GM11168 (cell line): ENCODE results near the gene FAM219A.
"Not testable (repeated sequence)": the region's sequence is repeated elsewhere in the genome, so short reads cannot be mapped to it uniquely, and the experiment has no call there.

ENCODE experiments used
- in situ Hi-C: fragments of 300-500 bp; cut with MboI; formaldehyde crosslinking; loops from one replicate; pipeline ENCODE4 v1.12.0; 2022; ENCODE audit warnings: low sequenced_read_pairs; ENCODE audit not compliant: unreplicated experiment

FAM219A gene

DNA sequence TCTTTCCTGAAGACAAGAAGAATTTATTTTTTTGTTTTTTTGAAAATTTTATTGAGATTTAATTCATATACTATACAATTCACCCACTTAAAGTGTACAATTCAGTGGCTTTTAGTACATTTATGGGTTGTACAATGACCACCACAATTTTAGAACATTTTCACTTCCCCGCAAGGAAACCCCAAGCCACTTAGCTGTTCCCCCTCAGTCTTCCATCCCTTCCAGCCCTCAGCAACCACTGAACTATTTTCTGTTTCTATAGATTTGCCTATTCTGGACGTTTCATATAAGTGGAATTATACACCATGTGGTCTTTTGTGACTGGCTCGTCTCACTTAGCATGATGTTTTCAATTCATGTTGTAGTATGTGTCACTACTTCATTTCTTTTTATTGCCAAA, 28.2 kb upstream of the FAM219A start:
- in situ Hi-C loops, result no loop called here

DNA sequence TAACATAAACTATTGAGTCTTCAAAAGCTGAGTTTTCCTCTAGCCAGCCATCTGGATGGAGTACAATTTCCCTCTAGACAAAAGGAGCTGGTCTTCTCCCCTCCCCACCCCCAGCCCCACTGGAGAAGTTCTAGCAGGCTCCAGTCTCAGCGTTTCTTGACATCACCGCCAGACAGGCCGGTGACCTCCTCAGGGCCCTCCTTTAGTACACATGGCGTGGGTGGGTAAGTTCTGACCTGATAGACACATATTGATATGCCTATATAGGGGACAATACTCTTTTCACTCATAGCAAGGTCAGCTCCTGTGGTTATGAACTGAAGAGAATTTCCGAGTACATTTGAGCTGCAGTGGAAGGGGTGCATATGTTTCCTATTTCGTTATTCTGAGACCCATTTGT, 27.5 kb upstream of the FAM219A start:
- in situ Hi-C loops, result no loop called here

DNA sequence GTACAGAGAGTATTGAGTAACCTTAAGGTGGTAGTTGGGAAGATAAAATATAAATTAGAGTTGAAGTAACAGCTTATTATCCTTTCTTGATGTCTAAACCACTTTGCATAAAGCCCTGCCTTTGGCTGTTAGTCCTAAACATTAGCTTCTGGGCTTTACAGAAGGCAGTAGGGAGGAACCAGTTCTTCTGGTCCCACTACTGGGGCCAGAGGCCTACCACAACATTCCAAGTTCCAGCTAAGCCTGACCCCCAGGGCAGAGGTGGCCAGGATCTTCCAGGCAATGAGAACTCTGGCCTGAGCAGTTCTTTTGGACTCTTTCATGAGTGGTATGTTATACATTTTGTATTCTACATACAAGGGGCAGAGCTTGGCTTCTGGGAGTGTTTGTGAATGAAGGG, 26.3 kb upstream of the FAM219A start:
- in situ Hi-C loops, result no loop called here

DNA sequence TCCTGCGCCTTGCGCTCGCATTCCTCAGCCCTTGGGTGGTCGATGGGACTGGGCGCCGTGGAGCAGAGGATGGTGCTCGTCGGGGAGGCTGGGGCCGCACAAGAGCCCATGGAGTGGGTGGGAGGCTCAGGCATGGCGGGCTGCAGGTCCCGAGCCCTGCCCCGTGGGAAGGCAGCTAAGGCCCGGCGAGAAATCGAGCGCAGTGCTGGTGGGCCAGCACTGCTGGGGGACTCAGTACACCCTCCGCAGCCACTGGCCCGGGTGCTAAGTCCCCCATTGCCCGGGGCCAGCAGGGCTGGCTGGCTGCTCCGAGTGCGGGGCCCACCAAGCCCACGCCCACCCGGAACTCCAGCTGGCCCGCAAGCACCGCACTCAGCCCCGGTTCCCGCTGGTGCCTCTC, 24.4 kb upstream of the FAM219A start:
- in situ Hi-C loops, result not testable (repeated sequence)

DNA sequence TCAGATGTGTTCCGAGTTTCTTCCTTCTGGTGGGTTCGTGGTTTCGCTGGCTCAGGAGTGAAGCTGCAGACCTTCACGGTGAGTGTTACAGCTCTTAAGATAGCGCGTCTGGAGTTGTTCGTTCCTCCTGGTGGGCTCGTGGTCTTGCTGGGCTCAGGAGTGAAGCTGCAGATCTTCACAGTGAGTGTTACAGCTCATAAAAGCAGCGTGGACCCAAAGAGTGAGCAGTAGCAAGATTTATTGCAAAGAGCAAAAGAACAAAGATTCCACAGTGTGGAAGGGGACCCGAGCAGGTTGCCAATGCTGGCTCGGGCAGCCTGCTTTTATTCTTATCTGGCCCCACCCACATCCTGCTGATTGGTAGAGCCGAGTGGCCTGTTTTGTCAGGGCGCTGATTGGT, 23.2 kb upstream of the FAM219A start:
- in situ Hi-C loops, result not testable (repeated sequence)

DNA sequence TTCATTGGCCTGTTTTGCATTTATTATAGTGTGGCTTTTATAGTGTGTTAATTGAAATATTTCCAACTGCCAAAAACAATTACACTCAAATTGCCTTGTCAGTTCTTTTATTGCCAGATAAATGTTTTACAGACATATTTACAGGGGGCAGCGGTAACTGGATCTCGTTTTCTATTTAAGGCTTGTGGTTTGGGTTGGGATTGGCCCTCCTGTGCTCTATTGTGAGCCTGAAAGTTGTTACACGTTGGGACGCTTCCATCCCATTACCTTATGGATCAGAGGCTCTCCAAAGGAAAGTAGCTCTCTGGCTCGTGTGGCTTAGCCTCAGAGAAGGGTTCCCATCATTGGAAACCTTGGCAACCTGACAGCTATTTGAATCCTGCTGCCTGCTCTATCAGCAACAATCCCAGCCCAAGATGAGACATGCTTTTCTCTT, 21.1 kb upstream of the FAM219A start:
- in situ Hi-C loops, result no loop called here

DNA sequence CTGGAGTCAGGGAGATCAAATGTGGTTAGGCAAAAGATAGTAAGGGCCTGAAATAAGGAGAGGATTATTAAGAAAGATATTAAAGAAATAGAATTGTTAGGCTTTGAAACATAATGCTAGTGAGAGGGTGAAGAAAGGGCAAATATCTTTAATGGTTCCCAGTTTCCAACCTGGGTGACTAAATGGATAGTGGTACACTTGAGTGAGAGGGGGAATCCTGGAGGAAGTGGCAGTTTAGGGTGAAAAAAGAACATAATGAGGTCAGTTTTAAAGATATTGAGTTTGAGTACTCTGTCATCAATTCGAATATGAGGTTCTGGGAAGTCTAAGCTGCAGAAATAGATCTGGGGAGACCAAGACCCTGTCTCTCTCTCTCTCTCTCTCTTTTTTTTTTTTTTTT, 19.2 kb upstream of the FAM219A start:
- in situ Hi-C loops, result no loop called here

DNA sequence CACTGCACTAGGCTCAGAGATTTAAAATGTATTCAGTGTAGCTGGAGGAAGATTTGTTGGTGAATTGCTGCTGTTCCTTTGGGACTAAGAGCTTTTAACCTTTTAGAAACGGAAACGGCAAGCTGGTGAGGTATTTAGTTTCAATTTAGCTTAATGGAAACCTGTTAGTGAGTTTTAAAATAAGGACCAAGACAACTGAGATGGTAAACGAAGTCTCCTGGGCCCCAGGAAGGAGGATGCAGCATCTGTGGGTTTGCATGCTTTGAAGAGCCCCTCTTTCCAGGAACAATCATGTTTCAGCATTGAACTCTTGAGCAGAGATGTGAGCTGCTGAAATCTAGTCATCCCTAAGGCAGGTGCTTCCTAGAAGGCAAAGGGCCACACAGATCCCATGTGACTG, 16.7 kb upstream of the FAM219A start:
- in situ Hi-C loops, result no loop called here

DNA sequence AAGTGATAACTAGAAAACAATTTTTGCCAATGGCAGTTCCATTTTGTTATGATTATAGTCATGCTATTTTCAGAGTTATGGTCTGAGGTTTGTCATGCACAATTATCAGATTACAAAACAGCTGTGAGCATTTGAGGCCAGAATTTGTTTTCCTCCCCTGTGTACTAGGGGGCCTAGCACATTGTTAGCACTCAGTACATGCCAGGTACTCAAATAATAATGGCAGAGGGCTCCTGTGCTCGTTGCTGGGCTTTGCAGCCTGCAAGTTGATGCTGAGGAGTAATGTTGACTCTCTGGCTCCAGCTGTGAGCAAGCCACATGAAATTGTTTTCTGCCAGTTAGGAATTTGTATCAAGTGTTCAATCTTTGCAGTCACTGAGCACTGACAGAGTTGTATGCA, 7.1 kb upstream of the FAM219A start:
- in situ Hi-C loops, result no loop called here

DNA sequence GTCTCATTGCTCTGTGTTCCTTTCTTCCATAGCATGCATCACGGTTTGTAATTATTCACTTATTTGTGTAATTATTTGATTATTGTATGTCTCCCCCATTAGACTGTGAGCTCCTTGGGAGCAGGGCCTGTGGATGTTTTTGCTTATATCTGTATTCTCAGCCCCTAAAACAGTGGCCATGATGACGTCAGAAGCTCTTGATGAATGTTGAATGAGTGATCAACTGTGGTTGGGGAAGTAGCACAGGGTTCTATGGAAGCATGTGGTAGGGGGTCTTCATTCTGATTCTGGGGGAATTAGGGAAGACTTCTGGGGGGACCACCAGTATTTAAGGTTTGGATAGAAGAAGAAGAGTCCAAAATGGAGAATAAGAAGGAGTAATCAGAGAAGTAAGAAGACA, 6.2 kb upstream of the FAM219A start:
- in situ Hi-C loops, result no loop called here

DNA sequence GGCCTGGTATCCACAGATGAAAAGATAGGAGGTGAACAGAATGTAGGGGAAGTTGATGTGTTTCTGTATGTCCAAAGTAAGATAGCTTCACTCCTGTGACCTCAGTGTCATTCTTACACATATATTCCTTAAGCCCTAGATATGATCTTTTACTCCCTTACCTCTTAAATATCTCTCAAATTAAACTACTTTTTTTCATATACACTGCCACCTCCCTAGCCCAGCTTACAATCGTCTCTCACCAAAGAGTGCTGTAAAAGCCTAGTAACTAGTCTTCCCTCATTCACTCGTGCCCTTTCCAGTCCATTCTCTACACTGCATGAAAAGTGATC, 5.5 kb upstream of the FAM219A start:
- in situ Hi-C loops, result no loop called here

DNA sequence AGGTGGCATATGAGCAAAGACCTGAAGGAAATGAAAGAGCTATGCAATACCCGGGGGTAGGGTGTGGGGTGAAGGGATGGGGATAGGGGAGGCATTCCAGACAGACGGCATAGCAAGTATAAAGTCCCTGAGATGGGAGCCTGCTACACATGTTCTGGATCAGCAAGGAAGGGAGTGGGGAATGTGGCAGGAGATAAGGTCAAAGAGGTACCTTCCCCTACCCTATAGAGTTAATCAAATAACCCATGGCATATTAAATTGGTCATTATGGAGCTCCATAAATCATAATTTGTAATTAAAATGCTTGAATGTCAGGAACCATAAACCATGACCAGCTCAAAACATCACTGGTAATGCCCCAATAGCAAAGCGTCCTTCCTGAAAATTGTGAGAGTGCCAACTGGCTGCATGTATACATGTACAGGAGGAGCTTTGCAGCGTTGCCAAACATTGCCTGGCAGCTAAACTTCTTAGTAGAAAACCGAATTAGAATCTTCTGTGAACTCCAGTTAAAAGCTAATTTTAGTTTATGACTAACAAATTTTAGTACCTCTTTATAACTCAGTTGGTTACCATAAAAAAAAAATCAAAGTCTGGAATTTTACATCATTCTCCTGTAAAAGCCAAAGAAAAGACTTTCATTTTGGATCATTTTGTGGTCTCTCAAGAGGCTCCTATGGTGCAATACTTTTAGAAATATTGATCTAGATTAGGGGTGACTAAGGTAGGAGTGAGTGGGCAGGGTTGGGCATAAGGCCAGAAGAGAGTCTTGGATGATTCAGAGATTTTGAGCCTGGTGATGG, 4.9 kb upstream of the FAM219A start:
- in situ Hi-C loops, result no loop called here

DNA sequence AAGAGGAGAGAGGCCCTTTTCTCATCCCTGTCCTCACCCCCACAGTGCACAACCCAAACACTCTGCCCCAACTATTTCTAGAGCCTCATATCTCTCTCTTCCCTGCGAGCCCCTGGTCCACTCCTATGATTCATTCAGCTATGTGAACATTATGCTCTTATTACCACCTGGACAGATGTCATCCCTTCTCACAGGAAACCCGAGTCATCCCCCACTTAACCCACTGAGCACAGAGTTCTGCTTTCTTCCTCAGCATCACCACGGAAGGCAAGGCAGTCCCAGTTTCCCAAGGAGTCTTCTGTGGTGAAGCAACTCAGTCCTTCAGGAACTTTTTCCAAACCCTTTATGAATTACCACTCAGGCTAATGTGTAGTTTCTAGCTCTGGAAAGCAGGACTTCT, 1.6 kb upstream of the FAM219A start:
- in situ Hi-C loops, result no loop called here

DNA sequence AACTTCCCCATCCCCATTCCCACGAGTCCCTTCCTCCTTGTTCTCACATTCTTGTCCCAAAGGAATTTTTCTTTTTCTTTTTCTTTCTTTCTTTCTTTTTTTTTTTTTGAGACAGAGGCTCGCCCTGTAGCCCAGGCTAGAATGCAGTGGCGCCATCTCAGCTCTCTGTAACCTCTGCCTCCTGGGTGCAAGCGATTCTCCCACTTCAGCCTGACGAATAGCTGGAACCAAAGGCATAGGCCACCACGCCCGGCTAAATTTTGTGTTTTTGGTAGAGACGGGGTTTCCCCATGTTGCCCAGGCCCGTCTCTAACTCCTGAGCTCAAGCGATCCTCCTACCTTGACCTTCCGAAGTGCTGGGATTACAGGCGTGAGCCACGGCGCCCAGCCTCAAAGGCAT, 986 bp upstream of the FAM219A start:
- in situ Hi-C loops, result no loop called here

DNA sequence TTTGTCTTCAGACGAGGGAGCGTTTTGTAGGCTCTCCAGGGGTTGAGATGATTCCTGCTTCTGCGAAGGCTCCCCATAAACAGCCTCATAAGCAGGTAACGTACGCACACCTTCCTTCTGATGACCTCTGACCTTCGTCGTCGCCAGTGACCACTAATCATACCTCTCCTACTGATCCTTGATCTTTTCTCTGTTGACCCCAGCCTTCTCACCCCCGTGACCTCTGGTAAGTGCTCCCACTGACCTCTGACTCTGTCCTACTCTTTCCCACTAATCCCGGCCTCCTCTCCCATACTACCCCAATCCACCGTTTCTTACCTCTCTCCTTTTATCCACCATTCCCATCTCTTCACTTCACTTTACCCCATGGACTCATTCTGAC, 580 bp upstream of the FAM219A start:
- in situ Hi-C loops, result no loop called here

DNA sequence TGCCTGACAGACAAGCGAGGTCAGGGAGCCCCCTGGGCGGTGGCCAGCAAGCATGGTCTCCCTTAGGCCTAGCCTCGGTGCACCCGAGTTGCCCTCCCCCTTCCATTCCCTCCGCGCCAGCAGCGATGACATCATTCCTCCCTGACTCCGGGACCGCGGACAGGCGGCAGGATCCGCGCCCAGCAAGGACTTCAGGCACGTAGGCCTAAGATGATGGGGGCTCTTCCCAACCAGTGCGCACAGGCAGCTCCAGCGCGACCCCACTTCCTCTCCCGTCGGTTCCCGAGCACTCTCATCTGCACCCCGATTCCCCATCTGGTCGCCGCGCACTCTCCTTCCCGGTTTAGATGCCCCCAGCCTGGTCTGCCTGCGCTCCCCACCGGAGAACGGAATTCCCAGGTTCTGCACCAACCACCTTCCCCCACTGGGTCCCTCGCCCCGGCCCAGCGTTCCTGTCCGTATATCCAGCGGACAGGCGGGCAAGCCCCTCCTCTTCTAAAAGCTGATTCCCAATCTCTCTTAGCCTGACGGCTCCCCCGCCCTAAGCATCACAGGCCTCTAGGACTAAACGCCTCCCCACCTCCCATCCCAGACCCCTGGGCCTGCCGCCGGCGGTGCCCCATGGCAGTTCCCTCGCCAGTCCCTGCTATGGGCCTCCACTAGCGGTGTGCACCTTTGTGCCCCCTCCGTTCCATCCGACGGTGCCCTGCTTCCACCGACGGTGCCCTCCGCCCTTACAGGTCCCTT, 931 bp downstream of the FAM219A start:
- in situ Hi-C loops, result no loop called here

DNA sequence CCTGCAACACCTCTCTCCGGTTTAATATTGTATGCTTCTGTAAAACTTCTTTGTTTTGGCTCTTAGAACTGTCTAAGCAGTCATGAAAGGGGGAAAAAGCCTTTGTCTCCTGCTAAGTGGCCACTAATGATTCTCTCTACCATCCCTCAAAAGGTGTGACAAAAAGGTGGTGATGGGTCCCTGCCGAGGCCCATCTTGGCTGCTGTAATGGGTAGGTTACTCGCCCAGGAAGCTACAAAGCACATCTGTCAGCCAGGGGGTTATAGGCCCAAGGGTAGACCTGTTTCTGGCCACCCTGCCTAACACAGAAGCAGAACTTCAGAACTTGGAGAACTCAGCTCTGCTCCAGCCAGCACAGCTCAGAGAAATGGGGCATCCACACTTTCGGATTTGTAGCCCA, 1.6 kb downstream of the FAM219A start:
- in situ Hi-C loops, result no loop called here

DNA sequence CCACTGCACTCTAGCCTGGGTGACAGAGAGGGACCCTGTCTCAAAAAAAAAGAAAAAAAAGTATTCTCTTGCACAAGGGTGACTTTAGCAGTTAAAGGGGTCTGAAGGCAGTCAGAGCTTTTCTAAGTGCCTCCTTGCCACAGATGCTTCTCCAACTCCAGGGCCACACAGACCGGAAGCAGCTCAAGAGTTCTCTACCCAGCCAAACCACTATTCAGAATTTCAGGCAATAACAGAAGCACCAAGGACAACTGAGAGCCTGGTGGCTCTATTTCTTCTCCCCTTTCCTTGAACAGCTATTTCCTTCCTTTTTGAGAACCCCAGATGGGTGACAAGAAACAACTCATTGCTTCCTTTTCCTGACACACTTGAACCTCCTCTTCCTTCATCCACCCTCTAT, 2.2 kb downstream of the FAM219A start:
- in situ Hi-C loops, result no loop called here

DNA sequence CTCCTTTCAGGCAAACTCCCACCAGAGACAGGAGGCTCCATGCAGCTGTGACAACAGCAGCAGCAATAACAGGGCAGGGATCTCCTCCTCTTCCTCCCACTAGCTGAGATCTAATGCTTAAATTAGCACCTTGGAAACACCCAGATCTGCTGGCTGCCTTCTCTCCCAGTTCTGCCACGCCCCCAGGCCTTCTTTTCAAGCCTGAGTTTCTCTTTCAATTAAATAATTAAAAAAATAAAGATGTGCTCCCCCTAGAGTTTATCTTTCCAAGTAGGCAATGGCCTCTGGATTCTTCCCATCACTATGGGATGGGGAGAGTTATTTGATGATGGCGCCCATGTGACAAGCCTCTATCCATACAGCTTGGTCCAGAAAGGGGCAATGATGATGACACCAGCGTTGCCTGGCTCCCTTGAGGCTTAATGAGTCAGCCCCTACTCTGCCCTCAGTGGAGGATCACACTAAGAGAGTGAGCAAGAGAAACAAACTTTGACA, 3.8 kb downstream of the FAM219A start:
- in situ Hi-C loops, result no loop called here

DNA sequence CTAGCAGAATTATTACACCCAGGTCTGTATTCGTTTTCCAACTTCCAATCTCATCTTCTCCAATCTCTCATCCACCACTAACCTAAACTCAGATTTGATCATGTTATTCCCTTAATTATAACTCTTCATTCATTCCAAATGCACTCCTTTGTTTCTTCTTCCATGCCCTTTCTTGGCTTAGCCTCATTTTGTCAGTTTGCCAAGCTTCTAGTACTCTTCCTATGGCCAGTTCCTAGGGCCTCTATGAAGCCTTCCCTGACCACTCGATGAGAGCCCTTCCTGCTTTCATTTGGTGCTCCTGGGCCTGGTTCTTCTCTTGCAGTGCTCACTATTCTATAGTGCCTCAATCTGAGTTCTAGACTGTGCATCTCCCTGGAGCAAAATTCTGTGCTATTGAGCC, 5.8 kb downstream of the FAM219A start:
- in situ Hi-C loops, result no loop called here

DNA sequence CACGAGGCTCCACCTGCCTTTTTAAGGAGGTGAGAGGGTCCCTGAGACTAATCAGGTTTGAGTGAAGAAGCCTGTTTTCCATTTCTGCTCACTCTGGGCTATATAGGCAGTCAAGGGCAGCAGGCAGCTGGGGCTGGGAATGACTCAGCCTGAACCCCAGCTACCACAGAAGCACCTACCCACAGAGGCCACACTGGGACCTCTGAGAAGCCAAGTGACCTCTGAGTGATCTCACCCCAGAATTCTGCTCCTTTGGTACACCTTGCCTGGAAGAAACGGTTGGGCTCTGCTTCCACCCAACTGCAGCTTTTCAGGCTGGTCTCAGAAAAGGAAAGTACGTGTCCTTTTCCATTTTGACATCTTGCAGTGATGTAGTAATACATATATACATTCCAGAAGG, 6.8 kb downstream of the FAM219A start:
- in situ Hi-C loops, result no loop called here

DNA sequence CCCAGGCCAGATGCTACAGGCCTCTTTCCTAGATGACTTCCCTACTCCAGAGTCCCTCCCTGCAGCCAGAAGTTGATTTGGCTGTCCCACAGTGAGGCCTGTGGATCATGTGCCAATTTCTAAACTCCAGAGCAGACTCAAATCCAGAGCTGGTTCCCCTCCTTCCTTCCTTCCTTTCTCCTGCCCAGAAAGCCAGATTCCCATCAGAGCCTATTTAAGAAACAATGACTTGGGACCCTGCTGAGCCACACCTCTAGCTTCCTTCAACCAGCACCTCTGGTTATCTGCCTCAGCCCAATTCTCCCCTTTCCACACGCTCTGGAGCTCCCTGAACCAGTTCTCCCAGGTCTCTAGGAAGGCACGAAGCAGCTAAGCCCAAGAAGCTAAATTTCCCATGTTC, 7.2 kb downstream of the FAM219A start:
- in situ Hi-C loops, result no loop called here
